ENCODE measurements around the gene SDF4. TPM values are rescaled to one million over a fixed set of nuclear protein-coding genes. Genes with fewer than 3 reads are reported as not detected.
"Not testable (repeated sequence)": the region's sequence is repeated elsewhere in the genome, so short reads cannot be mapped to it uniquely, and the experiment has no call there.

SDF4 gene
- total RNA-seq, 2 donors from 2014 or later: 89.2 to 97.6 TPM

DNA sequence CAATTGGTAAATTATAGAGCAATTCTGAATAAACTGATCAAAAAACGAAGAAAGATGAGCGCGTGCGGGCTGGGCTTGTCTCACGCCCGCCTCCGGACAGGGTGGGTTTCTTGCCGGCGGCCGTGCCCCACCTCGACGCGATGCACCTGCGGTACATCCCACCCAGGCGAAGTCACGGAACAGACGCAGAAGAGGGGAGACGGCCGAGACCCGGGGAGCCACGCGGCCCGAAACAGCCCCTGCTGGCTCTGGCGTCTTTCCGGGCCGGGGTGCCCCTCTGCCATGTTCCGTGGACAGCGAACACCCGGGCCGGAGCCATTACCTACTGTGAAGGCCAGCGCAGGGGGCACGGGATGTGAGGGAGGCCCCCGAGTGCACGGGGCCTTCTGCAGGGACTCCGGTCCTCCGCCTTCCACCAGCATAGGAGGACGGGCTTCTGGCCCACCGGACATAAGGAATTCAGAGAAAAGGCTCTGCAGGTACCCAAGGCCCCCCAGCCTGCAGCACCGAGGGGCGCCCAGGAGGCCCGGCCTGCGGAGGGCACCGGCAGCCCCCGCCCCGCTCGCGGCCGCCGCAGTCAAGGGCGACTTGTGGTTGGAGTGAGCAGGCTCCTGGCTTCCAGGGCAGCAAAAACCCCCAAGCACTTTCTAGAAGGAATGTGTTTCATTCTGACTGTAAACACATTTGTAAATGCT lies 22.3 kb upstream of the SDF4 start:
- 94 to 95% methylated on average over 39 to 50 of the region's 50 CpGs for WGBS, 2 donors
- intact Hi-C loops (cut with DNase I): no loop called here
- no peak for TF ChIP-seq POLR2A (IDR thresholded peaks at IDR 0.05)
- TF ChIP-seq, protein P1, sequence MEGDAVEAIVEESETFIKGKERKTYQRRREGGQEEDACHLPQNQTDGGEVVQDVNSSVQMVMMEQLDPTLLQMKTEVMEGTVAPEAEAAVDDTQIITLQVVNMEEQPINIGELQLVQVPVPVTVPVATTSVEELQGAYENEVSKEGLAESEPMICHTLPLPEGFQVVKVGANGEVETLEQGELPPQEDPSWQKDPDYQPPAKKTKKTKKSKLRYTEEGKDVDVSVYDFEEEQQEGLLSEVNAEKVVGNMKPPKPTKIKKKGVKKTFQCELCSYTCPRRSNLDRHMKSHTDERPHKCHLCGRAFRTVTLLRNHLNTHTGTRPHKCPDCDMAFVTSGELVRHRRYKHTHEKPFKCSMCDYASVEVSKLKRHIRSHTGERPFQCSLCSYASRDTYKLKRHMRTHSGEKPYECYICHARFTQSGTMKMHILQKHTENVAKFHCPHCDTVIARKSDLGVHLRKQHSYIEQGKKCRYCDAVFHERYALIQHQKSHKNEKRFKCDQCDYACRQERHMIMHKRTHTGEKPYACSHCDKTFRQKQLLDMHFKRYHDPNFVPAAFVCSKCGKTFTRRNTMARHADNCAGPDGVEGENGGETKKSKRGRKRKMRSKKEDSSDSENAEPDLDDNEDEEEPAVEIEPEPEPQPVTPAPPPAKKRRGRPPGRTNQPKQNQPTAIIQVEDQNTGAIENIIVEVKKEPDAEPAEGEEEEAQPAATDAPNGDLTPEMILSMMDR (IDR thresholded peaks at IDR 0.05): no peak
- ATAC-seq (no peak), DNase-seq (no peak)
- Histone ChIP-seq H3K36me3 (replicated peaks in 1 of 2; ENCODE audit: insufficient read depth in 1 of 2, low read depth in 2 of 2) (peaks cover 6 to 9% of the 10 kb centered on the region in 2 donors), H3K27me3 (no peaks in the 10 kb centered on the region), H3K9me3 (no peaks in the 10 kb centered on the region), H3K4me1 (no peaks in the 10 kb centered on the region), H3K4me3 (no peak overlapping the region), H3K27ac (no peak overlapping the region)

DNA sequence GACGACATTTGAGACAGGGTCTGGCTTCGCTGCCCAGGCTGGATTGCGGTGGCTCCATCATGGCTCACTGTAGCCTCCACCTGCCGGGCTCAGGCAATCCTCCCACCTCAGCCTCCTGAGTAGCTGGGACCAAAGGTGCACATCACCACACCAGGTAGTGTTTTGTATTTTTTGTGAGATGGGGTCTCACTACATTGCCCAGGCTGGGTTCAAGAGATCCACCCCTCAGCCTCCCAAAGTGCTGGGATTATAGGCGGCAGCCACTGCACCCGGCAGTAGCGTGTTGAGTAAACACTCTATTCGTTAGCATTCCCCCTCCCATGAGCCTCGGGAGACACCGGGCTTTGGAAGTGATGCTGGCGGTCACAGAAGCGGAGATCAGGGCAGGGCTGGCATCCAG lies 21.5 kb upstream of the SDF4 start:
- H3K9me3 ChIP-seq: no peaks in the 10 kb centered on the region
- no peaks in the 10 kb centered on the region for H3K4me1 ChIP-seq
- DNase-seq (no peak), ATAC-seq (no peak)
- peaks cover 6% of the 10 kb centered on the region in 2 donors for H3K36me3 ChIP-seq (replicated peaks in 1 of 2; ENCODE audit: insufficient read depth in 1 of 2, low read depth in 2 of 2)
- WGBS, 2 donors: 83 to 94% methylated on average over 11 to 12 of the region's 12 CpGs
- intact Hi-C loops (cut with DNase I): no loop called here
- TF ChIP-seq, protein P1 (IDR thresholded peaks at IDR 0.05): no peak
- no peak for TF ChIP-seq POLR2A (IDR thresholded peaks at IDR 0.05)
- H3K4me3 ChIP-seq: no peak overlapping the region
- H3K27me3 ChIP-seq: no peaks in the 10 kb centered on the region
- H3K27ac ChIP-seq: no peak overlapping the region

DNA sequence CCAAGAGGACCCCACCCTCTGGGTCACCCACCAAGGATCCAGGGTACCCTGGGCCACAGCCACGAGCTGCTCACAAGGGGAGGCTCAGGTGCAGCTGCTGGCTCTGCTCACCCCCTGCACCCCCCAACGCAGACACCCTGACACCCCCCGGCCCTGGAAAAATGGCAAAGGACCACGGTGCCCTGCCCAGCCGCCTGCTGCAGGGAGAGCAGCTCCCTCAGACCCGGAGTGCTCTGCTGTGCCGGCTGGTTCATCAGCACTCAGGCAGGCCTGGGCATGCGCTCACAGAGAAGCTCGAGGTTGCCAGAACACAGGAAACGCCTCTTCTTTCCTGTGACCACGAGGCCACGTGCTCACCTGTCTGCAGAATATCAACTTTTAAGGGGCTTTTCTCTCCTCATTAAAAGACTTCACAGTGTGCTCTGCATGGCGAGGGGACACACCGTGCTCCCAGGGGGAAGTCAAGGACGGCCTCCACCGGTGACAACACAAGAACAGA lies 19.0 kb upstream of the SDF4 start:
- intact Hi-C loops (cut with DNase I): no loop called here
- 74 to 95% methylated on average over 4 to 16 of the region's 16 CpGs for WGBS, 2 donors
- TF ChIP-seq, protein P1 (IDR thresholded peaks at IDR 0.05): no peak
- no peak for TF ChIP-seq POLR2A (IDR thresholded peaks at IDR 0.05)
- H3K4me1 ChIP-seq: no peaks in the 10 kb centered on the region
- H3K9me3 ChIP-seq: no peaks in the 10 kb centered on the region
- H3K27me3 ChIP-seq: no peaks in the 10 kb centered on the region
- H3K27ac ChIP-seq: no peak overlapping the region
- no peak overlapping the region for H3K4me3 ChIP-seq
- no peak for DNase-seq
- peaks cover 6% of the 10 kb centered on the region in 2 donors for H3K36me3 ChIP-seq (replicated peaks in 1 of 2; ENCODE audit: insufficient read depth in 1 of 2, low read depth in 2 of 2)
- ATAC-seq: no peak

DNA sequence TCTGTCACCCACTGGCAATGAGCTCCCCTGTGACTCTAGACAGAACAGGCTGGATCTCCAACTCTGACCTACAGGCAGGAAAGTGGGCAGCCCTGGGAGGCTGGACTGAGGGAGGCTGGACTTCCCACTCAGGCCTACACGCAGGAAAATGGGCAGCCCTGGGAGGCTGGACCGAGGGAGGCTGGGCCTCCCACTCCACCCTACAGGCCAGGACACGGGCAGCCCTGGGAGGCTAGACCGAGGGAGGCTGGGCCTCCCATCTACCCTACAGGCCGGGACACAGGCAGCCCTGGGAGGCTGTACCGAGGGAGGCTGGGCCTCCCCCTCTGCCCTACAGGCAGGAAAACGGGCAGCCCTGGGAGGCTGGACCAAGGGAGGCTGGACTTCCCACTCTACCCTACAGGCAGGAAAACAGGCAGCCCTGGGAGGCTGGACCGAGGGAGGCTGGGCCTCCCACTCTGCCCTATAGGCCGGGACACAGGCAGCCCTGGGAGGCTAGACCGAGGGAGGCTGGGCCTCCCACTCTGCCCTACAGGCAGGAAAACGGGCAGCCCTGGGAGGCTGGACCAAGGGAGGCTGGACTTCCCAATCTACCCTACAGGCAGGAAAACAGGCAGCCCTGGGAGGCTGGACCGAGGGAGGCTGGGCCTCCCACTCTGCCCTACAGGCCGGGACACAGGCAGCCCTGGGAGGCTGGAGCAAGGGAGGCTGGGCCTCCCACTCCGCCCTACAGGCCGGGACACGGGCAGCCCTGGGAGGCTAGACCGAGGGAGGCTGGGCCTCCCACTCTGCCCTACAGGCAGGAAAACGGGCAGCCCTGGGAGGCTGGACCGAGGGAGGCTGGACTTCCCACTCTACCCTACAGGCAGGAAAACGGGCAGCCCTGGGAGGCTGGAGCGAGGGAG lies 16.5 kb upstream of the SDF4 start:
- H3K4me1 ChIP-seq; H3K36me3 ChIP-seq (replicated peaks in 1 of 2; ENCODE audit: insufficient read depth in 1 of 2, low read depth in 2 of 2); intact Hi-C loops (cut with DNase I); H3K4me3 ChIP-seq; H3K9me3 ChIP-seq; H3K27me3 ChIP-seq; H3K27ac ChIP-seq; DNase-seq; ATAC-seq: not testable (repeated sequence)
- 80 to 85% methylated on average over 1 to 18 of the region's 21 CpGs for WGBS, 2 donors

DNA sequence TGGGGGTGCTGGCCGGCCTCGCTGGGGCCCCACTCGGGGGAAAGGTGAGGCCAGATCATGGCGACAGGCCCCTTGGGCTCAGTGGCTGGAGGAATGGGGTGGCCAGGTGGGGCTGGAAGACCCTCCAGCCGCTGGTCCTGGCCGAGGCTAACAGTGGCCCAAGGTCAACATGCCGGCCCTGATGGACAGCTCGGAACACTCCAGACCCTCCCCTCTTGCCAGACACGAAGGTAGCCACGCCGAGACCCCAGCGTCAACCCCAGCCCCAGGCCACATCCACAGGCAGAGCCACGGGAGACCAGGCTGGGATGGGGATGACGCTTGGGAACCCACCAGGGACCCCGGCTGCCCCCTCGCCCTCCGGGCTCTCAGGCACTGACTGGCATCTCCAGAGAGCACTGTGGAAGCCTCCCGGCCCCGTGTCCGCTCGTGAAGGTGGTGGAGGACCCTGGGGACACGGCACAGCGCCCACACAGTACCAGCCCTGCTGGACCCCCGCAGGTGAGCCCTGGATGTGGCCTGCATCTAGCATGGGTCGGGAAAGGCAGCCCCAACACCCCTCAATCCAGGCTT lies 15.6 kb upstream of the SDF4 start:
- H3K9me3 ChIP-seq: no peaks in the 10 kb centered on the region
- H3K4me3 ChIP-seq: no peak overlapping the region
- no peaks in the 10 kb centered on the region for H3K27me3 ChIP-seq
- 20 to 50% methylated on average over 2 to 25 of the region's 25 CpGs for WGBS, 2 donors
- H3K4me1 ChIP-seq: no peaks in the 10 kb centered on the region
- DNase-seq (no peak), ATAC-seq (no peak)
- intact Hi-C loops (cut with DNase I): no loop called here
- TF ChIP-seq POLR2A (IDR thresholded peaks at IDR 0.05): no peak
- TF ChIP-seq, protein P1 (IDR thresholded peaks at IDR 0.05): no peak
- no peak overlapping the region for H3K27ac ChIP-seq
- no peaks in the 10 kb centered on the region for H3K36me3 ChIP-seq (replicated peaks in 1 of 2; ENCODE audit: insufficient read depth in 1 of 2, low read depth in 2 of 2)
